Measurements from ENCODE around the gene TAGAP. TPM values are rescaled to one million over a fixed set of nuclear protein-coding genes. Genes with fewer than 3 reads are reported as not detected.

The TAGAP gene
- total and polyA plus RNA-seq, 2 donors (not counting 3 experiments of a cell fraction or from before 2014, with no cell fraction given) = not detected

DNA sequence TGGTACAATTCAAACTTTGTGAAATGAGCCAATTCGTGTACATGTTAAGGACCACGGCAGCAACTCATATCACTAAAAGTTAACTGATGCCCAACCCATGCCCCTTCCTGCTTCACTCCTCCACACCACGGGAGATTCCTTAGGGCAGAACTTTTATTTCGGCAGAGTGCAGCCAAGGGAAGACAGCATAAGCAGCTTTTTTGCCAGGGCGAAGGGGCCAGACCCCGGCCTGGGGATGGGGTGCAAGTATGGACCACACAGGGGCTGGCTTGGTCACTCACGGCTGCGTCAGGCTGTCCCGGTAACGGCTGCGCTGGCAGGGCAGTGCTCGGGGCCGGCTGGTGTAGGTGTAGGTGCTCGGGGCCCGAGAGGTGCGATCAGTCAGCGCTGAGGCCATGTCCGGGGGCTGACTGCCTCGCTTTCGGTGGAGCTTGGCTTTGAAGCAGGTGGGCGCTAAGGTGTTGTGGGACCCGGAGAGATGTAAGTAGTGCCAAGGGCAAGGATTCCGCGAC is 45.6 kb downstream of the TAGAP start:
- H2AFZ ChIP-seq (ENCODE audit: low read depth, low read length) = peak overlapping the region; percentile 90
- peak overlapping the region; percentile 96 for H3K4me2 ChIP-seq (ENCODE audit: insufficient read depth, low read length)
- no peaks in the 10 kb centered on the region for H3K9me1 ChIP-seq (replicated peaks; ENCODE audit: control insufficient read depth, extremely low read depth, insufficient read depth, low read length)
- FAIRE-seq (no peak), DNase-seq (ENCODE audit: low read depth, low spot score) (peak; percentile 21)
- H3K9me3 ChIP-seq (replicated peaks; ENCODE audit: control insufficient read depth, insufficient read depth, low read length) = no peaks in the 10 kb centered on the region
- no peak overlapping the region for H3K27ac ChIP-seq (ENCODE audit: insufficient read depth, low read depth, low read length)
- H3K36me3 ChIP-seq (ENCODE audit: control insufficient read depth in 2 of 2, extremely low read depth in 1 of 2, insufficient read depth in 2 of 2, low read length in 2 of 2) = no peaks in the 10 kb centered on the region
- H3K4me1 ChIP-seq (ENCODE audit: control insufficient read depth, extremely low read depth, insufficient read depth, low read length) = peaks cover 14% of the 10 kb centered on the region
- peak overlapping the region; percentile 36 to 78 (median 76) for H3K4me3 ChIP-seq (replicated peaks in 1 of 3; ENCODE audit: insufficient read depth in 1 of 3, low read depth in 1 of 3, low read length in 3 of 3)
- TF ChIP-seq MYC (IDR thresholded peaks at IDR 0.05; ENCODE audit: low read depth, low read length) (no peak), JUN (IDR thresholded peaks at IDR 0.05; ENCODE audit: borderline replicate concordance, insufficient read depth, insufficient read length, low read depth) (no peak), FOS (IDR thresholded peaks at IDR 0.05; ENCODE audit: borderline replicate concordance, insufficient read depth, low read length) (no peak), GATA2 (IDR thresholded peaks at IDR 0.05; ENCODE audit: insufficient read depth, insufficient read length, low read depth, low read length) (no peak), POLR2A (IDR thresholded peaks at IDR 0.05; ENCODE audit: low read depth, low read length) (no peak), EZH2 (IDR thresholded peaks at IDR 0.05; ENCODE audit: borderline replicate concordance, low read depth, low read length, severe bottlenecking) (no peak), POLR2AphosphoS5 (IDR thresholded peaks at IDR 0.05; ENCODE audit: insufficient read depth, low read depth, low read length) (no peak)
- TF ChIP-seq, protein P1, sequence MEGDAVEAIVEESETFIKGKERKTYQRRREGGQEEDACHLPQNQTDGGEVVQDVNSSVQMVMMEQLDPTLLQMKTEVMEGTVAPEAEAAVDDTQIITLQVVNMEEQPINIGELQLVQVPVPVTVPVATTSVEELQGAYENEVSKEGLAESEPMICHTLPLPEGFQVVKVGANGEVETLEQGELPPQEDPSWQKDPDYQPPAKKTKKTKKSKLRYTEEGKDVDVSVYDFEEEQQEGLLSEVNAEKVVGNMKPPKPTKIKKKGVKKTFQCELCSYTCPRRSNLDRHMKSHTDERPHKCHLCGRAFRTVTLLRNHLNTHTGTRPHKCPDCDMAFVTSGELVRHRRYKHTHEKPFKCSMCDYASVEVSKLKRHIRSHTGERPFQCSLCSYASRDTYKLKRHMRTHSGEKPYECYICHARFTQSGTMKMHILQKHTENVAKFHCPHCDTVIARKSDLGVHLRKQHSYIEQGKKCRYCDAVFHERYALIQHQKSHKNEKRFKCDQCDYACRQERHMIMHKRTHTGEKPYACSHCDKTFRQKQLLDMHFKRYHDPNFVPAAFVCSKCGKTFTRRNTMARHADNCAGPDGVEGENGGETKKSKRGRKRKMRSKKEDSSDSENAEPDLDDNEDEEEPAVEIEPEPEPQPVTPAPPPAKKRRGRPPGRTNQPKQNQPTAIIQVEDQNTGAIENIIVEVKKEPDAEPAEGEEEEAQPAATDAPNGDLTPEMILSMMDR (IDR thresholded peaks at IDR 0.05; ENCODE audit: extremely low read depth in 1 of 2, insufficient read depth in 1 of 2, low read depth in 1 of 2, low read length in 2 of 2) = no peak
- TF ChIP-seq, protein P2, sequence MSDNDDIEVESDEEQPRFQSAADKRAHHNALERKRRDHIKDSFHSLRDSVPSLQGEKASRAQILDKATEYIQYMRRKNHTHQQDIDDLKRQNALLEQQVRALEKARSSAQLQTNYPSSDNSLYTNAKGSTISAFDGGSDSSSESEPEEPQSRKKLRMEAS (IDR thresholded peaks at IDR 0.05; ENCODE audit: insufficient read depth, insufficient read length) = no peak
- no peaks in the 10 kb centered on the region for H3K27me3 ChIP-seq (ENCODE audit: control insufficient read depth in 2 of 2, insufficient read depth in 2 of 2, low read length in 2 of 2)
- POLR2A ChIA-PET = no interaction called here
- BruUV-seq (replicated peaks) = TSS peak; percentile 53
- CTCF ChIA-PET = interaction anchor here (0.9 to 2.0 kb wide), 6 partner anchors 8 to 294 kb away, joined by 3 to 13 read pairs (median 6); no protein-coding TSS in a partner anchor
- H3K79me2 ChIP-seq (ENCODE audit: control insufficient read depth, insufficient read depth, low read length) = no peaks in the 10 kb centered on the region
- H3K9ac ChIP-seq (replicated peaks; ENCODE audit: extremely low read depth, insufficient read depth, low read length) = peak overlapping the region; percentile 59
- H4K20me1 ChIP-seq (replicated peaks; ENCODE audit: control insufficient read depth, extremely low read depth, insufficient read depth, low read length) = no peaks in the 10 kb centered on the region
- intact Hi-C loops (cut with micrococcal nuclease) = no loop called here
- dilution Hi-C loops (cut with MboI; ENCODE audit: extremely low pct_ligation_motif_present, low sequenced_read_pairs) = no loop called here
